ENCODE measurements around the gene ZNF655.

The ZNF655 gene

DNA sequence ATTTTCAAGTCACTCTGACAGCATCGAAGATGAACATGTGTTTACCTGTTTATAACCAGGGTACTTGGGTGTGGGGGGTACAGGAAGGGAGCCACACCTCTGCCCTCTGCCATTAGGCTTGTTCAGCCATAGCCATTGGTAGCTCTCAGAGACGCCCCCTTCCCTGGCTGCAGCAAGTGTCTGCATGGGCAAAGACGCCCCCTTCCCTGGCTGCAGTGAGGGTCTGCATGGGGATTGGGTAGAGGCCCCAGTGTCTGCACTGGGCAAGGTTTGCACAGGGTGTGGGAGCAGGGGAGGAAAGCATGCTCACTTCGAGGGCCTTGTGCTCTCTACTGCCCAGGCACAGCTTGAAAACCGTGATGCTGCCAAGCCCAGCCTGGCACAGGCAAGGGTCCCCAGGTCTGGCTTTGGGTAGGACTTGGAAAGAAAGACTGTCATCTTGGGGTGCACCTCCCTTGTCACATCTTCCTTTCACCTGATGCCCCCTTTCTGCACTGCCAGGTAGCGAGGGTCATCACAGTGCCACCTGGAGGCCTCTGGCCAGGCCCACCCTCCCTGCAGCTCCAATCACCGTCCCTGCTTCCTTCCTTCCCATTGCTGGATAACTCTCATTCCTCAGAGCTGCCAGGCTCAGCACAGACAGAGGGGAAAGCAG is 43.3 kb downstream of the ZNF655 start:
- in situ Hi-C loops (cut with MboI; ENCODE audit: low sequenced_read_pairs) = no loop called here

- in situ Hi-C loops (cut with MboI; ENCODE audit: low sequenced_read_pairs) = no loop called here
Measured at GRCh38 chr7:99605527-99605926, 47.1 kb downstream of the ZNF655 start.

DNA sequence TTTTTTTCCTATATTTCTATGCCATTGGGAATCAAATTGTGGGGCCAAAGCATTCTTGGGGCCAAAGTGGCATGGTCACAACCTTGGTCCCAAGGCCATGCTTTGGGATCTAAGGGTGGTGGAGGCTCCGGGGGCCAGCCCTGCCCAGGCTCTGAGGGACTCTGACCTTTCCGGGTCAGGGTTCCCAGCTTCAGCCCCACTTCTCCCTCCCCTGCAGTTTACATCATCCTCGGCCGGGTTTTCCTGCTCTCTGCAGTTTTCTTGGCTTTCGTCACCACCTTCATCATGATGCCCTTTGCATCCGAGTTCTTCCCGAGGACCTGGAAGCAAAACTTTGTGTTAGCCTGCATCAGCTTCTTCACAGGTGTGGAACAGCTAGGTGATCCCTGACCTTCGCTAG is 48.1 kb downstream of the ZNF655 start:
- in situ Hi-C loops (cut with MboI; ENCODE audit: low sequenced_read_pairs) = no loop called here

DNA sequence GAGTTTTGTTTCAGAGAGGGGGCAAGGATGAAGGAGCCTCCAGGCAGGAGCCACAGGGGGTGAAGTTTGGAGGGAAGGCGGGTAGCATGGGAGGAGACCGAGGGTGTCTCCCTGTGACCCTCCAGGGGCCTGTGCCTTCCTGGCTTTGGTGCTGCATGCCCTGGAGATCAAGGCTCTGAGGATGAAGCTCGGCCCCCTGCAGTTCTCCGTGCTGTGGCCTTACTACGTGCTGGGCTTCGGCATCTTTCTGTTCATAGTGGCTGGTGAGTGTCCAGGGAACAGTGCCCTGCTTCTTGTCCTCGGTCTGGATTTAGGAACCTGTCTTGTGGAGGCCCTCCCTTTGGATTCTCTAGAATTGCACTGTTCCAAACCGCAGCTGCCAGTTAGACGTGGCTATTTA is 49.1 kb downstream of the ZNF655 start:
- in situ Hi-C loops (cut with MboI; ENCODE audit: low sequenced_read_pairs) = no loop called here

DNA sequence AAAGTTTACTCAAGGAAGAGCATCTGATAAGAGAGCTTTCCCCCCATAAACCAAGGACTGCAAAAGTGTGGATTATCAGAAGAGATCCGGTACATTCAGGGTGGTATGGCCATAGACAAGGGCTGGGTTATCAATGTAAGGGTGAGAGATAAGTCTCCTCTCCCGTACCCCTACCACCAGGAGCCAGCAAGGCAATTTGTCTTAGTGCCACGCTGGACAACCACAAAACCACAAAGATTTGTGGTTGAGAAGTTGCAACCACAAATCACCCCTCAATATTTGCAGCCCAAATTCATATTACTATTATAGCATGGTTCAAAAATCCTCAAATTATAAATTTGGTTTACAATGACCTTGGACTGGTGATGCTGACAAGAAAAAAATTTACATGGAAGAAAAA is 56.1 kb downstream of the ZNF655 start:
- in situ Hi-C loops (cut with MboI; ENCODE audit: low sequenced_read_pairs) = no loop called here

DNA sequence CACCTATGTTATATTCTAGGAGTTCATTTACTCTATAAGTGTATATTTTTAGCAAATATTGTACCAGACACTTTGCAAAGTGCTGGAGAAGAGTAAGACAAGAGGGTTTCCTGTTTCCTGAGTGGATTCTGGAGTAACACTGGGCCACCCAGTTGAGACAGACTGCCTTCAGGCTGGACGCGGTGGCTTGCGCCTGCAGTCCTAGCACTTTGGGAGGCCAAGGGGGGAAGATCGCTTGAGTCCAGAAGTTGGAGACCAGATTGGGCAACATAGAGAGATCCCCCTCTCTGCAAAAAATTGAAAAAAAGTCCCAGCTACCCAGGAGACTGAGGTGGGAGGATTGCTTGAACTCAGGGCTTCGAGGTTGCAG is 57.5 kb downstream of the ZNF655 start:
- in situ Hi-C loops (cut with MboI; ENCODE audit: low sequenced_read_pairs) = no loop called here

- in situ Hi-C loops (cut with MboI; ENCODE audit: low sequenced_read_pairs) = no loop called here
Measured at GRCh38 chr7:99616359-99617191, 58.1 kb downstream of the ZNF655 start, which contains the start of gene ZSCAN25. TSS of gene ZSCAN25 (plus strand) at chr7:99616946. CDS start at chr7:99619607, 2,661 bp downstream.

DNA sequence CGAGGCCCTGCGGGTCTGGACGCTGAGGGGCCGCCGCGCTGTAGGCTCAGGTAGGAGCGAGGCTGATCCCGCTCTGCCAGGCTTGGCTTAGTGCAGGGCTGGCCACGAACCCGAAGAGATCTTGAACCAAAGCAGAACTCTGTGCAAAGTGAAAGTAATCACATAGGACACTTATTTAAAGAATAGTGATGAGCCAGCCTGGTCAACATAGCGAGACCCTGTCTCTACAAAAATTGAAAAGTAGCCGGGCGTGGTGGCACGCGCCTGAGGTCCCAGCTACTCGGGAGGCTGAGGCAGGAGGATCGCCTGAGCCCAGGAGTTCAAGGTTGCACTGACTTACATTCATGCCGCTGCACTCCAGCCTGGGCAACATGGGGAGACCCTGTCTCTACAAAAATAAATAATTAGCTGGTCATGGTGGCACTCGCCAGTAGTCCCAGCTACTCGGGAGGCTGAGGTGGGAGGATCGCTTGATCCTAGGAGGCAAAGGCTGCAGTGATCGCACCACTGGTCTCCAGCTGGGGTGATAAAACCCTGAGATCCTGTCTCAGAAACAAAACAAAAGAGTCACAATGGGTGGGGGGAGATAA is 58.8 kb downstream of the ZNF655 start:
- in situ Hi-C loops (cut with MboI; ENCODE audit: low sequenced_read_pairs) = no loop called here

DNA sequence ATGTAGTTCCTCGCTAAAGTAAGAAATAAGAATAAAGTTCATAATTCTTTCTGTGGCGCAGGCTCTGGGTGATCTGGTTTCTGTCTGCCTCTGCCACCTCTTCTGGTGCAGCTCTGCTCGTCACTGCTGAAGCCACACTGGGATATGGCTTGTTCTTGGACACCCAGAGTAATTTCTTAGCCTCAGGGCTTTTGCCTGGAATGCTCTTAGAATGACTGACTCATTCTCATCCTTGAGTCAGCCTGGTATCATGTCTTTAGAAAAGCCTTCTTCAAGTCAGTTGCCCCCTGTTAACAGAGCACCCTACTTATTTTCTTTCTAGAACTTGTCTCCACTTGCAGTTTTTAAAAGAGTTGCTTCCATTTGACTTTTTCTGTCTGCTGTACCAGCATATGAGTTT is 60.3 kb downstream of the ZNF655 start:
- in situ Hi-C loops (cut with MboI; ENCODE audit: low sequenced_read_pairs) = no loop called here

DNA sequence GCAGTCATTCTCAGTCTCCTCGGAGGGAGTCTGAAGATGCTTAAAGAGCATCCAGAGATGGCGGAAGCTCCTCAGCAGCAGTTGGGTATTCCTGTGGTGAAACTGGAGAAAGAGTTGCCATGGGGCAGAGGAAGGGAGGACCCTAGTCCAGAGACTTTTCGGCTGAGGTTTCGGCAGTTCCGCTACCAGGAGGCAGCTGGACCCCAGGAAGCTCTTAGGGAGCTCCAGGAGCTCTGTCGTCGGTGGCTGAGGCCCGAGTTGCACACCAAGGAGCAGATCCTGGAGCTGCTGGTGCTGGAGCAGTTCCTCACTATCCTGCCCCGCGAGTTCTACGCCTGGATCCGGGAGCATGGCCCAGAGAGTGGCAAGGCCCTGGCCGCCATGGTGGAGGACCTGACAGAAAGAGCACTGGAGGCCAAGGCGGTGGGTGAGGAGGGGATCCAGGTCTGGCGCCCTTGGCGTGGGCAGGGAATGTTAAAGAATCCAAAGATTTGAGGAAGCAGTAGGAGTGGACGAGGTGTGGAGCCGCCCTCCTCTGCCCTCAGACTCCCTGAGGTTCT is 61.2 kb downstream of the ZNF655 start:
- in situ Hi-C loops (cut with MboI; ENCODE audit: low sequenced_read_pairs) = no loop called here

- in situ Hi-C loops (cut with MboI; ENCODE audit: low sequenced_read_pairs) = no loop called here
Measured at GRCh38 chr7:99621271-99621670, 62.8 kb downstream of the ZNF655 start.

GRCh38 chr7:99622596-99622995 is 64.2 kb downstream of the ZNF655 start:
- in situ Hi-C loops (cut with MboI; ENCODE audit: low sequenced_read_pairs) = no loop called here

DNA sequence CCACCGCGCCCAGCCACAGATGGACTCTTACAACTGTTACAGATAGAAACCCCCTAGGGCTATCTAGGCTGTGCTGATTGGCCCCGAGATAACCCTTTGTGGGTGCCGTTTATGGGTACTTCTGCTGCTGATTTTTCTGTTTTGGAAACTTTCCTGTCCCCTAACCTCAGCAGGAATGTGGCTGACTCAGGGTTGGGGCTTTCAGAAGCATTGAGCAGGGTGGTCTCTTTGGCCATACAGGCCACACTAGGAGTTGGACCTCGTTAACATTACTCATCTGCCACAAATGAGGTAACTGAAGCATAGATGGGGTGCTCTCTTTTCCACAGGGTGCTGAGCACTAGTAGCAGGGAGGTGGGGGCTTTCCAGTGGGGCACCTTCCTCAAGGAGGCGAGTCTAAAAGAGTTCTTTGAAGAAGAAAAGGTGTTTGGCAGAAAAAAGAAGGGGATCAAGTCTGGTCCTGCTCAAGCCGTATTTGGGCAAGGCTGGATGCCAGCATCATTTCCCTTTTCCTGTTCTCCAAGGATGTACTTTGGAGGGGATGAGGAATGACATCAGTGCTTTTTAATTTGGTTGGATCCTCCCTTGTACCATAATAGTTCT is 64.8 kb downstream of the ZNF655 start:
- in situ Hi-C loops (cut with MboI; ENCODE audit: low sequenced_read_pairs) = no loop called here

DNA sequence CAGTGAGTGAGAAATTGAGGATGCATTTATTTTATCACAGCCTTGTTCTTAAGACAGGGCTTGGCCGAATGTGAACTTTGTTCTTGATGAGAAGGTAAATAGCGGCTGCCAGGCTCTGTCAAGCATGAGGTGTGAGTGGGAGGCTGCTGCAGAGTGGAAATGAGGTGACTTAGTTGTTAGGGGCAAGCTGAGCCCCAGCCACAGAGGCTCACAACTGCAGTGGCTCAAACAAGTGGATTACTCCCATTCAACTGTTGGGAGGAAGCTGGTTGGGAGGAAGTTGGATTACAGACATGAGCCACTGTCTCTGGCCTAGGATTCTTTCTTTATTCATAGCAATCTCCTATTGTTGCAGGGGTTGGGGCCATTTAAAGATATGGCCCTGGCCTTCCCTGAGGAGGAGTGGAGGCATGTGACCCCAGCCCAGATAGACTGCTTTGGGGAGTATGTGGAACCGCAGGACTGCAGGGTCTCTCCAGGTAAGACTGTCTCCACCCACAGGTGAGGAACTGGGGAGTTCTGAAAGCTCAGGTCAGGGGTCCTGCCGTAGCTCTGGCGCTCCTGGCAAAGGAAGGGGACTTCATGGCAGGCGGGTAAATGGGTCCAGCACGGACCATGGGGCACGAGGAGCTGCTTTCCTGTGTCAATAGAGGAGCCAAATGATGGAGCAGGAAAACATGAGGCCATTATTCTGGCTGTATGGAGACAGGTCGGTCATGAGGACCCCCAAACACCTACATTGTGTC is 65.4 kb downstream of the ZNF655 start:
- in situ Hi-C loops (cut with MboI; ENCODE audit: low sequenced_read_pairs) = no loop called here

DNA sequence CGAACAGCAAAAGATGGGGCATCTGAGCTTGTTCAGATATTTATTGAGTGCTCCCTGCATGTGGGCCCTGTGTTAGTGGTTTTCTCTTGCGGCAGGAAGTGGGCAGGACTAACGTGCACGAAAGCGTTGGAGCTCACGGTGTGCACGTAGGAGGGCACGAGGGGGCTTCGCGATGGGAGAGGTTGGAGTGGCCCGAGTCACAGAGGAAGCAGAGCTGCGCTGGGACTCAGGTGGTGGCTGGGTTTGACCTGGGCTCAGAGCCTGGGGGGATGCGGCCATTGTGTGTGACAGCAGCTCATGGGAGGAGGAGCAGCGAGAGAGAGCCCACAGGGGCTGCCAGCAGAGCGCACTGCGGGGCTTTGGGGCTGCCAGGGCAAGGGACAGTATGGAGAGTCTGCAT is 66.0 kb downstream of the ZNF655 start:
- in situ Hi-C loops (cut with MboI; ENCODE audit: low sequenced_read_pairs) = no loop called here

GRCh38 chr7:99625321-99625720 is 66.9 kb downstream of the ZNF655 start:
- in situ Hi-C loops (cut with MboI; ENCODE audit: low sequenced_read_pairs) = no loop called here

GRCh38 chr7:99625961-99626360 is 67.5 kb downstream of the ZNF655 start:
- in situ Hi-C loops (cut with MboI; ENCODE audit: low sequenced_read_pairs) = no loop called here
